Measurements from ENCODE around the gene FSIP1.
A peak's percentile ranks its signal among the peaks of the same experiment; 100 is the strongest.

The FSIP1 gene

GRCh38 chr15:39613271-39613670 lies 169.4 kb downstream of the FSIP1 start:
- no peak for DNase-seq

- no peak for DNase-seq
These were observed 172.0 kb downstream of the FSIP1 start for GRCh38 chr15:39610665-39611064.

GRCh38 chr15:39609166-39609916 lies 173.3 kb downstream of the FSIP1 start:
- DNase-seq = no peak

GRCh38 chr15:39608185-39609139 lies 174.2 kb downstream of the FSIP1 start:
- DNase-seq = no peak

- DNase-seq = no peak
These were observed 177.5 kb downstream of the FSIP1 start for GRCh38 chr15:39605146-39605545.

- DNase-seq = peak; percentile 38
These were observed 180.5 kb downstream of the FSIP1 start for GRCh38 chr15:39602143-39602542.

- DNase-seq = no peak
These were observed 182.8 kb downstream of the FSIP1 start for GRCh38 chr15:39599871-39600270.

GRCh38 chr15:39598958-39599845 lies 183.4 kb downstream of the FSIP1 start:
- DNase-seq = no peak

GRCh38 chr15:39598186-39598850 lies 184.3 kb downstream of the FSIP1 start:
- DNase-seq = peak; percentile 29

- DNase-seq = no peak
These were observed 184.9 kb downstream of the FSIP1 start for GRCh38 chr15:39597751-39598185.

GRCh38 chr15:39597336-39597735 lies 185.3 kb downstream of the FSIP1 start:
- no peak for DNase-seq

- DNase-seq = no peak
These were observed 186.1 kb downstream of the FSIP1 start for GRCh38 chr15:39596358-39597051.

GRCh38 chr15:39595338-39596221 lies 187.1 kb downstream of the FSIP1 start:
- peak; percentile 16 for DNase-seq

- DNase-seq = peak; percentile 8
These were observed 187.9 kb downstream of the FSIP1 start for GRCh38 chr15:39594446-39595337.

GRCh38 chr15:39593656-39594445 lies 188.8 kb downstream of the FSIP1 start:
- DNase-seq = no peak

GRCh38 chr15:39593071-39593655 lies 189.5 kb downstream of the FSIP1 start:
- no peak for DNase-seq

- peak; percentile 33 for DNase-seq
These were observed 190.1 kb downstream of the FSIP1 start for GRCh38 chr15:39592500-39592899.

- no peak for DNase-seq
These were observed 190.7 kb downstream of the FSIP1 start for GRCh38 chr15:39591896-39592315.

All from DMS53 (cell line).